SK-N-SH (cell line): ENCODE data around the gene CD33. TPM values are rescaled to one million over a fixed set of nuclear protein-coding genes. Genes with fewer than 3 reads are reported as not detected.

Experiments used
- CTCF ChIA-PET: fragments of 300-600, 350-600 bp; formaldehyde crosslinking; extraction: SDS; loops from one replicate; lab custom pipeline; 2021; lab: Yijun Ruan, JAX
- POLR2A ChIA-PET: fragments of 350-600 bp; sonication (Branson Sonifier 250); formaldehyde crosslinking; extraction: SDS; loops from one replicate; lab custom pipeline; 2020; ENCODE audit warnings: antibody characterized with exemption, inconsistent platforms; lab: Yijun Ruan, JAX
- DNase-seq: peaks from one replicate; pipeline ENCODE4 v3.0.0; 2012
- H2AFZ ChIP-seq: fragments of 200-600 bp; sonication (generic); 2 replicates; pipeline ENCODE4 v1.8.1; 2016; ENCODE audit warnings: antibody characterized with exemption, mild to moderate bottlenecking, low read depth
- H3F3A ChIP-seq: fragments of 200-600 bp; sonication (generic); replicated peaks from 2 replicates; pipeline ENCODE3; 2016; ENCODE audit warnings: antibody characterized with exemption, mild to moderate bottlenecking; ENCODE audit not compliant: insufficient read depth
- H3K27ac ChIP-seq, 2 experiments: fragments of 200-500 bp in 1 of 2; fragments of 200-600 bp in 1 of 2; sonication (Bioruptor generic) in 1 of 2; sonication (generic), shearing (Covaris generic) in 1 of 2; 2 replicates each; pipeline versions ENCODE4 v1.5.1 to v1.6.1; 2014 to 2016; ENCODE audit warnings: low read depth in 2 of 2, inconsistent platforms in 1 of 2, low read length in 1 of 2, mild to moderate bottlenecking in 1 of 2, mixed read lengths in 1 of 2
- H3K27me3 ChIP-seq: fragments of 200-600 bp; sonication (generic), shearing (Covaris generic); 2 replicates; pipeline ENCODE4 v1.6.1; 2016; ENCODE audit warnings: mixed run types; ENCODE audit not compliant: insufficient read depth
- H3K36me3 ChIP-seq, 2 experiments: fragments of 200-500 bp in 1 of 2; fragments of 200-600 bp in 1 of 2; sonication (Bioruptor generic) in 1 of 2; sonication (generic) in 1 of 2; replicated peaks in 1 of 2; 2 replicates each; pipeline versions ENCODE3 to v1.5.1; 2014 to 2016; ENCODE audit warnings: low read length in 1 of 2, mild to moderate bottlenecking in 1 of 2; ENCODE audit not compliant: insufficient read depth in 2 of 2, control insufficient read depth in 1 of 2
- H3K4me1 ChIP-seq, 2 experiments: fragments of 200-500 bp in 1 of 2; fragments of 200-600 bp in 1 of 2; sonication (Bioruptor generic) in 1 of 2; sonication (generic), shearing (Covaris generic) in 1 of 2; 2 replicates each; pipeline versions ENCODE4 v1.5.1 to v1.6.1; 2014 to 2016; ENCODE audit warnings: low read depth in 1 of 2, low read length in 1 of 2, mixed run types in 1 of 2; ENCODE audit not compliant: insufficient read depth in 2 of 2, control insufficient read depth in 1 of 2
- H3K4me2 ChIP-seq: fragments of 200-600 bp; sonication (generic), shearing (Covaris generic); 2 replicates; pipeline ENCODE4 v1.6.1; 2017; ENCODE audit warnings: mixed run types
- H3K4me3 ChIP-seq, 2 experiments: fragments of 200-500 bp in 1 of 2; fragments of 200-600 bp in 1 of 2; sonication (Bioruptor generic) in 1 of 2; sonication (generic), shearing (Covaris generic) in 1 of 2; 2 replicates each; pipeline versions ENCODE4 v1.5.1 to v1.8.1; 2014 to 2016; ENCODE audit warnings: low read depth in 2 of 2, inconsistent platforms in 1 of 2, low read length in 1 of 2, mild to moderate bottlenecking in 1 of 2, mixed read lengths in 1 of 2, moderate library complexity in 1 of 2
- H3K79me2 ChIP-seq: fragments of 200-600 bp; sonication (generic); 2 replicates; pipeline ENCODE4 v1.8.1; 2017; ENCODE audit warnings: mild to moderate bottlenecking; ENCODE audit not compliant: insufficient read depth
- H3K9ac ChIP-seq: fragments of 200-600 bp; sonication (generic); 2 replicates; pipeline ENCODE4 v1.6.1; 2017; ENCODE audit warnings: mixed run types
- H3K9me2 ChIP-seq: fragments of 200-600 bp; sonication (generic); 2 replicates; pipeline ENCODE4 v1.6.1; 2017; ENCODE audit warnings: mixed run types
- H3K9me3 ChIP-seq: fragments of 200-600 bp; sonication (generic); 2 replicates; pipeline ENCODE4 v1.6.1; 2017; ENCODE audit warnings: mixed run types, mild to moderate bottlenecking, moderate library complexity
- H4K20me1 ChIP-seq: fragments of 200-600 bp; sonication (generic); 2 replicates; pipeline ENCODE4 v1.6.1; 2017; ENCODE audit warnings: mild to moderate bottlenecking, mixed run types; ENCODE audit not compliant: insufficient read depth
- CHD2 ChIP-seq: fragments of 150-350 bp; IDR thresholded peaks from 2 replicates; pipeline ENCODE4 v1.6.1; 2018; ENCODE audit warnings: low read length; ENCODE audit not compliant: partially characterized antibody
- EP300 ChIP-seq, 2 experiments: IDR thresholded peaks; 2 replicates each; pipeline versions ENCODE4 v1.4.0 to v1.6.1; 2012; ENCODE audit warnings: borderline replicate concordance in 1 of 2, low read depth in 1 of 2, low read length in 1 of 2
- EZH2phosphoT487 ChIP-seq: fragments of 200-600 bp; sonication (generic); IDR thresholded peaks from 2 replicates; pipeline ENCODE4 v1.6.1; 2017; ENCODE audit warnings: low read depth, mixed run types, mild to moderate bottlenecking, antibody characterized with exemption, moderate library complexity, borderline replicate concordance
- FOSL2 ChIP-seq: IDR thresholded peaks from 2 replicates; pipeline ENCODE4 v1.4.0; 2012; ENCODE audit warnings: low read depth, mild to moderate bottlenecking, moderate library complexity, borderline replicate concordance
- FOXM1 ChIP-seq: IDR thresholded peaks from 2 replicates; pipeline ENCODE4 v1.4.0; 2012; ENCODE audit warnings: low read depth, mild to moderate bottlenecking
- GABPA ChIP-seq: IDR thresholded peaks from 2 replicates; pipeline ENCODE4 v1.4.0; 2012; ENCODE audit warnings: low read depth, mild to moderate bottlenecking
- IRF3 ChIP-seq: fragments of 150-350 bp; IDR thresholded peaks from 2 replicates; pipeline ENCODE4 v1.6.1; 2016; ENCODE audit warnings: mild to moderate bottlenecking, low read depth, low read length
- JUND ChIP-seq: IDR thresholded peaks from 2 replicates; pipeline ENCODE4 v1.4.0; 2012
- MXI1 ChIP-seq: IDR thresholded peaks from 2 replicates; pipeline ENCODE4 v1.6.1; 2012; ENCODE audit warnings: mild to moderate bottlenecking, low read depth, low read length, improper control_type of control experiment
- NRF1 ChIP-seq: IDR thresholded peaks from 2 replicates; pipeline ENCODE4 v1.6.1; 2012; ENCODE audit warnings: low read depth, mild to moderate bottlenecking, low read length
- POLR2AphosphoS5 ChIP-seq: IDR thresholded peaks from 2 replicates; pipeline ENCODE4 v1.6.1; 2012; ENCODE audit warnings: low read depth, low read length
- RAD21 ChIP-seq: IDR thresholded peaks from 2 replicates; pipeline ENCODE4 v1.6.1; 2012; ENCODE audit warnings: mild to moderate bottlenecking, low read length
- RCOR1 ChIP-seq: fragments of 150-350 bp; IDR thresholded peaks from 2 replicates; pipeline ENCODE4 v1.6.1; 2017; ENCODE audit warnings: antibody characterized with exemption, low read length
- REST ChIP-seq: IDR thresholded peaks from 2 replicates; pipeline ENCODE4 v1.6.1; 2012; ENCODE audit warnings: mild to moderate bottlenecking, low read depth, low read length, moderate library complexity
- RFX5 ChIP-seq: IDR thresholded peaks from 2 replicates; pipeline ENCODE4 v1.6.1; 2012; ENCODE audit warnings: mild to moderate bottlenecking, improper control_type of control experiment, low read length
- RXRA ChIP-seq: IDR thresholded peaks from 2 replicates; pipeline ENCODE4 v1.4.0; 2012; ENCODE audit warnings: low read depth, mild to moderate bottlenecking, borderline replicate concordance
- SMC3 ChIP-seq: IDR thresholded peaks from 2 replicates; pipeline ENCODE4 v1.6.1; 2012; ENCODE audit warnings: low read depth, low read length, improper control_type of control experiment
- TAF1 ChIP-seq: IDR thresholded peaks from 2 replicates; pipeline ENCODE4 v1.6.1; 2012; ENCODE audit warnings: low read depth, mild to moderate bottlenecking, low read length, moderate library complexity, borderline replicate concordance
- TCF12 ChIP-seq: IDR thresholded peaks from 2 replicates; pipeline ENCODE4 v1.4.0; 2012
- WGBS: methylation state at CpG from one replicate; pipeline ENCODE4 v1.1.6; 2017; ENCODE audit warnings: low lambda C conversion rate; 5-methylcytosine and 5-hydroxymethylcytosine counted together
- polyA plus RNA-seq, 3 experiments: library from polyadenylated mRNA; depleted of rRNA; stranded (reverse); fragments of >200 nt; gene quantifications; 2 replicates each; pipeline ENCODE4 v1.2.3, GENCODE V29; 2012
- TF ChIP-seq, protein P1 (sequence below): fragments of 150-350 bp; IDR thresholded peaks from 2 replicates; pipeline ENCODE4 v1.6.1; 2017; ENCODE audit warnings: antibody characterized with exemption, low read length, low read depth, borderline replicate concordance
- TF ChIP-seq, protein P2 (sequence below): IDR thresholded peaks from 2 replicates; pipeline ENCODE4 v1.4.0; 2012; ENCODE audit warnings: low read depth, borderline replicate concordance
- TF ChIP-seq, protein P3 (sequence below): IDR thresholded peaks from 2 replicates; pipeline ENCODE4 v1.4.0; 2012; ENCODE audit warnings: low read depth

Gene CD33
- polyA plus RNA-seq, 1 of the 3 experiments (the other 2 are of a cell fraction), result 0.36 TPM

- DNase-seq, result no peak
- Histone ChIP-seq H3K4me3 (no peak overlapping the region), H3K36me3 (no peaks in the 10 kb centered on the region), H3K27me3 (no peaks in the 10 kb centered on the region; the same call in 1 of the 2 replicates), H3K9me3 (no peaks in the 10 kb centered on the region), H4K20me1 (no peaks in the 10 kb centered on the region), H3K27ac (no peak overlapping the region), H3K4me2 (no peak overlapping the region), H3K9me2 (no peaks in the 10 kb centered on the region), H2AFZ (no peak overlapping the region), H3K4me1 (no peaks in the 10 kb centered on the region), H3K9ac (no peak overlapping the region), H3K79me2 (no peaks in the 10 kb centered on the region), H3F3A (no peaks in the 10 kb centered on the region)
- no peak for TF ChIP-seq SMC3
- no peak for TF ChIP-seq RAD21
- TF ChIP-seq EP300 (IDR thresholded peaks at IDR 0.05; ENCODE audit: borderline replicate concordance in 1 of 2, low read depth in 1 of 2, low read length in 1 of 2), result no peak
- TF ChIP-seq GABPA, result no peak
- TF ChIP-seq FOSL2, result no peak
- TF ChIP-seq TAF1, result no peak
- no peak for TF ChIP-seq FOXM1
- no peak for TF ChIP-seq NRF1
- no peak for TF ChIP-seq POLR2AphosphoS5
- no peak for TF ChIP-seq RFX5
- no peak for TF ChIP-seq CHD2
- no peak for TF ChIP-seq RCOR1
- TF ChIP-seq, protein P1, sequence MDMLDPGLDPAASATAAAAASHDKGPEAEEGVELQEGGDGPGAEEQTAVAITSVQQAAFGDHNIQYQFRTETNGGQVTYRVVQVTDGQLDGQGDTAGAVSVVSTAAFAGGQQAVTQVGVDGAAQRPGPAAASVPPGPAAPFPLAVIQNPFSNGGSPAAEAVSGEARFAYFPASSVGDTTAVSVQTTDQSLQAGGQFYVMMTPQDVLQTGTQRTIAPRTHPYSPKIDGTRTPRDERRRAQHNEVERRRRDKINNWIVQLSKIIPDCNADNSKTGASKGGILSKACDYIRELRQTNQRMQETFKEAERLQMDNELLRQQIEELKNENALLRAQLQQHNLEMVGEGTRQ, result no peak
- TF ChIP-seq IRF3, result no peak
- TF ChIP-seq RXRA, result no peak
- POLR2A ChIA-PET, result no interaction called here
- 0% methylated on average over 2 of the region's 2 CpGs for WGBS
- CTCF ChIA-PET, result no interaction called here
These were observed 3.1 kb downstream of the CD33 start for GRCh38 chr19:51227966-51228365.

DNA sequence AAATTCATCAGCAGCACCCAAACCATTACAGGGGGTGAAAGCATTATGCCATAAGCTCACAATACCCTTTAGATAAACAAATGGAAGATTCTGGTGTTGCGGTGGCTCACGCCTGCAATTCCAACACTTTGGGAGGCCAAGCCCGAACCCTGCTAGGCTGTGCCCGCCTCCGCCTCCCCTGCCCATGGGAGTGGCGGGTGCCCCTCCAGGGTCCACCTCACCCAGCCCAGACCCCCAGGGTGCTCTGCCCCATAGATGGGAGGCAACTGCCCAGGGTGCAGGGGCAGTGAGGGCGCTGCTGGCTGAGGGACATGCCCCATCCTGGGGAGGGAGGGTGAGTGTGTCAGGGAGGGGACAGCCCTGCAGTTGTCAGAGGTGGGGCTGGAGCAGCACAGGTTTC, 16.0 kb downstream of the CD33 start:
- Histone ChIP-seq H3K27ac (no peak overlapping the region), H3K9ac (no peak overlapping the region), H3K4me2 (no peak overlapping the region), H3K4me1 (no peaks in the 10 kb centered on the region), H2AFZ (no peak overlapping the region), H3K9me3 (no peaks in the 10 kb centered on the region), H3F3A (no peaks in the 10 kb centered on the region), H3K9me2 (no peaks in the 10 kb centered on the region), H3K4me3 (no peak overlapping the region), H4K20me1 (no peaks in the 10 kb centered on the region), H3K36me3 (no peaks in the 10 kb centered on the region), H3K79me2 (no peaks in the 10 kb centered on the region), H3K27me3 (peaks cover 19% of the 10 kb centered on the region; the same call in 1 of the 2 replicates)
- TF ChIP-seq MXI1 (no peak), POLR2AphosphoS5 (no peak), RXRA (no peak), EP300 (IDR thresholded peaks at IDR 0.05; ENCODE audit: borderline replicate concordance in 1 of 2, low read depth in 1 of 2, low read length in 1 of 2) (no peak), TAF1 (no peak), REST (no peak), TCF12 (no peak), NRF1 (no peak), RFX5 (no peak), FOXM1 (no peak), JUND (no peak), EZH2phosphoT487 (no peak), RAD21 (no peak), FOSL2 (no peak), SMC3 (no peak)
- TF ChIP-seq, protein P2, sequence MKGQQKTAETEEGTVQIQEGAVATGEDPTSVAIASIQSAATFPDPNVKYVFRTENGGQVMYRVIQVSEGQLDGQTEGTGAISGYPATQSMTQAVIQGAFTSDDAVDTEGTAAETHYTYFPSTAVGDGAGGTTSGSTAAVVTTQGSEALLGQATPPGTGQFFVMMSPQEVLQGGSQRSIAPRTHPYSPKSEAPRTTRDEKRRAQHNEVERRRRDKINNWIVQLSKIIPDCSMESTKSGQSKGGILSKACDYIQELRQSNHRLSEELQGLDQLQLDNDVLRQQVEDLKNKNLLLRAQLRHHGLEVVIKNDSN, result no peak
- TF ChIP-seq, protein P3, sequence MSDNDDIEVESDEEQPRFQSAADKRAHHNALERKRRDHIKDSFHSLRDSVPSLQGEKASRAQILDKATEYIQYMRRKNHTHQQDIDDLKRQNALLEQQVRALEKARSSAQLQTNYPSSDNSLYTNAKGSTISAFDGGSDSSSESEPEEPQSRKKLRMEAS, result no peak
- ChIA-PET POLR2A (no interaction called here), CTCF (no interaction called here)
- no peak for DNase-seq
- WGBS, result 9% methylated on average over 6 of the region's 7 CpGs
